Keratinocyte (primary cell): ENCODE data around the gene SH2D3C. TPM values are rescaled to one million over a fixed set of nuclear protein-coding genes. Genes with fewer than 3 reads are reported as not detected.

Source experiments
- DNase-seq: peaks from one replicate; pipeline ENCODE4 v3.0.0-alpha.2; 2011; ENCODE audit warnings: low read depth, missing footprints, low spot score
- FAIRE-seq: peaks from 2 replicates; lab custom pipeline; 2011; peaks lifted over from hg19 to GRCh38; lab: Jason Lieb, UNC
- H2AFZ ChIP-seq: 2 replicates; pipeline ENCODE4 v1.6.0; 2012; ENCODE audit warnings: low read length, control low read depth, inconsistent platforms; ENCODE audit not compliant: control insufficient read depth
- H3K27ac ChIP-seq: 2 replicates; pipeline ENCODE4 v1.5.1; 2011; ENCODE audit warnings: low read length; ENCODE audit not compliant: control insufficient read depth, insufficient read depth
- H3K27me3 ChIP-seq: 3 replicates; pipeline ENCODE4 v1.6.0; 2011; ENCODE audit warnings: low read length; ENCODE audit not compliant: control insufficient read depth, insufficient read depth; ENCODE audit errors: extremely low read depth
- H3K36me3 ChIP-seq, 2 experiments: 2 replicates in 1 of 2; 3 replicates in 1 of 2; pipeline ENCODE4 v1.5.1; 2011; ENCODE audit warnings: low read length in 2 of 2, mild to moderate bottlenecking in 1 of 2; ENCODE audit not compliant: control insufficient read depth in 2 of 2, insufficient read depth in 2 of 2; ENCODE audit errors: extremely low read depth in 1 of 2
- H3K4me1 ChIP-seq: 3 replicates; pipeline ENCODE4 v1.5.1; 2011; ENCODE audit warnings: low read length; ENCODE audit not compliant: control insufficient read depth, insufficient read depth; ENCODE audit errors: extremely low read depth
- H3K4me2 ChIP-seq: 3 replicates; pipeline ENCODE4 v1.6.0; 2011; ENCODE audit warnings: low read depth, low read length; ENCODE audit not compliant: control insufficient read depth, insufficient read depth; ENCODE audit errors: extremely low read depth
- H3K4me3 ChIP-seq, 3 experiments: fragments of 200-600 bp in 1 of 3; sonication (generic) in 1 of 3; 2 replicates in 2 of 3; 3 replicates in 1 of 3; pipeline ENCODE4 v1.5.1; 2011 to 2016; ENCODE audit warnings: low read length in 3 of 3, mild to moderate bottlenecking in 3 of 3, control low read depth in 2 of 3, inconsistent platforms in 1 of 3, low read depth in 1 of 3, mixed read lengths in 1 of 3, mixed run types in 1 of 3, moderate library complexity in 1 of 3; ENCODE audit not compliant: control insufficient read depth in 2 of 3, insufficient read depth in 2 of 3; ENCODE audit errors: extremely low read depth in 1 of 3
- H3K79me2 ChIP-seq: 2 replicates; pipeline ENCODE4 v1.6.0; 2012; ENCODE audit warnings: low read length; ENCODE audit not compliant: control insufficient read depth, insufficient read depth
- H3K9ac ChIP-seq: 3 replicates; pipeline ENCODE4 v1.6.0; 2011; ENCODE audit warnings: low read length; ENCODE audit not compliant: control insufficient read depth, insufficient read depth; ENCODE audit errors: extremely low read depth
- H3K9me1 ChIP-seq: 3 replicates; pipeline ENCODE4 v1.6.0; 2011; ENCODE audit warnings: low read length; ENCODE audit not compliant: control insufficient read depth, insufficient read depth; ENCODE audit errors: extremely low read depth
- H3K9me3 ChIP-seq: 2 replicates; pipeline ENCODE4 v1.5.1; 2012; ENCODE audit warnings: low read depth, low read length; ENCODE audit not compliant: control insufficient read depth
- H4K20me1 ChIP-seq: 3 replicates; pipeline ENCODE4 v1.6.0; 2011; ENCODE audit warnings: low read length; ENCODE audit not compliant: control insufficient read depth, insufficient read depth; ENCODE audit errors: extremely low read depth
- CTCF ChIP-seq, 3 experiments: IDR thresholded peaks in 1 of 3; conservative IDR thresholded peaks in 1 of 3; optimal IDR thresholded peaks in 1 of 3; 2 replicates in 2 of 3; 3 replicates in 1 of 3; pipeline versions ENCODE3 to v1.5.1; 2011; ENCODE audit warnings: low read length in 3 of 3, mild to moderate bottlenecking in 3 of 3, moderate library complexity in 2 of 3, control low read depth in 1 of 3, inconsistent platforms in 1 of 3; ENCODE audit not compliant: insufficient read depth in 2 of 3; ENCODE audit errors: extremely low read depth in 1 of 3
- EZH2 ChIP-seq: IDR thresholded peaks from one replicate; pipeline ENCODE4 v1.6.1; 2012; ENCODE audit warnings: inconsistent platforms, mild to moderate bottlenecking, low read length, moderate library complexity
- dilution Hi-C: fragments of 300-500 bp; cut with MboI; formaldehyde crosslinking; loops from one replicate; pipeline ENCODE4 v1.7.0; 2020; ENCODE audit warnings: low sequenced_read_pairs; ENCODE audit not compliant: extremely low pct_ligation_motif_present
- polyA plus RNA-seq, 5 experiments: library from polyadenylated mRNA; depleted of rRNA in 3 of 5; stranded (reverse) in 3 of 5; stranded (forward) in 1 of 5; unstranded in 1 of 5; fragments of >200 nt; gene quantifications; 1 replicate in 1 of 5; 2 replicates in 3 of 5; 3 replicates in 1 of 5; pipeline versions ENCODE4 v1.2.1 to v1.2.3, GENCODE V29; 2011 to 2012; ENCODE audit warnings: missing spikeins in 2 of 5, low read depth in 1 of 5, low replicate concordance in 1 of 5

The SH2D3C gene
- polyA plus RNA-seq, 1 donor (not counting 4 experiments of a cell fraction or from before 2014, with no cell fraction given) = 0.12 TPM

- no peak overlapping the region for H3K4me3 ChIP-seq
- TF ChIP-seq CTCF (optimal IDR thresholded peaks at IDR 0.05 in 1 of 3, IDR thresholded peaks at IDR 0.05 in 1 of 3, conservative IDR thresholded peaks at IDR 0.05 in 1 of 3; ENCODE audit: extremely low read depth in 1 of 3, insufficient read depth in 2 of 3, low read length in 3 of 3) = no peak
- no peak for TF ChIP-seq EZH2
- H3K36me3 ChIP-seq = no peaks in the 10 kb centered on the region
- FAIRE-seq = no peak
- no peaks in the 10 kb centered on the region for H3K9me1 ChIP-seq
- H4K20me1 ChIP-seq = no peaks in the 10 kb centered on the region
- no peak overlapping the region for H3K4me2 ChIP-seq
- H3K79me2 ChIP-seq = no peaks in the 10 kb centered on the region
- H3K4me1 ChIP-seq = no peaks in the 10 kb centered on the region
- no peaks in the 10 kb centered on the region for H3K9me3 ChIP-seq
- no peak overlapping the region for H3K27ac ChIP-seq
- H2AFZ ChIP-seq = no peak overlapping the region
- no peak overlapping the region for H3K9ac ChIP-seq
- no peaks in the 10 kb centered on the region for H3K27me3 ChIP-seq
- dilution Hi-C loops = no loop called here
- DNase-seq = no peak
These were observed 992 bp downstream of the SH2D3C start for GRCh38 chr9:127777368-127777980.

- Histone ChIP-seq H4K20me1 (no peaks in the 10 kb centered on the region), H3K27ac (no peak overlapping the region), H3K27me3 (no peaks in the 10 kb centered on the region), H3K9me1 (no peaks in the 10 kb centered on the region), H3K9ac (no peak overlapping the region), H2AFZ (no peak overlapping the region), H3K9me3 (no peaks in the 10 kb centered on the region), H3K36me3 (no peaks in the 10 kb centered on the region), H3K4me2 (no peak overlapping the region), H3K4me3 (no peak overlapping the region), H3K4me1 (no peaks in the 10 kb centered on the region), H3K79me2 (no peaks in the 10 kb centered on the region)
- TF ChIP-seq EZH2 (no peak), CTCF (optimal IDR thresholded peaks at IDR 0.05 in 1 of 3, IDR thresholded peaks at IDR 0.05 in 1 of 3, conservative IDR thresholded peaks at IDR 0.05 in 1 of 3; ENCODE audit: extremely low read depth in 1 of 3, insufficient read depth in 2 of 3, low read length in 3 of 3) (no peak)
- dilution Hi-C loops = no loop called here
- DNase-seq = no peak
- no peak for FAIRE-seq
These were observed 1.6 kb downstream of the SH2D3C start for GRCh38 chr9:127776924-127777289.
